Keratinocyte (primary cell): ENCODE results near the gene CYTIP.

Experiments
- CTCF ChIP-seq, 3 experiments: IDR thresholded peaks in 1 of 3; conservative IDR thresholded peaks in 1 of 3; optimal IDR thresholded peaks in 1 of 3; 2 replicates in 2 of 3; 3 replicates in 1 of 3; pipeline versions ENCODE3 to v1.5.1; 2011; ENCODE audit warnings: low read length in 3 of 3, mild to moderate bottlenecking in 3 of 3, moderate library complexity in 2 of 3, control low read depth in 1 of 3, inconsistent platforms in 1 of 3; ENCODE audit not compliant: insufficient read depth in 2 of 3; ENCODE audit errors: extremely low read depth in 1 of 3
- EZH2 ChIP-seq: IDR thresholded peaks from one replicate; pipeline ENCODE4 v1.6.1; 2012; ENCODE audit warnings: inconsistent platforms, mild to moderate bottlenecking, low read length, moderate library complexity

GRCh38 chr2:157404363-157404762, 39.5 kb downstream of the CYTIP start:
- TF ChIP-seq CTCF (optimal IDR thresholded peaks at IDR 0.05 in 1 of 3, IDR thresholded peaks at IDR 0.05 in 1 of 3, conservative IDR thresholded peaks at IDR 0.05 in 1 of 3; ENCODE audit: extremely low read depth in 1 of 3, insufficient read depth in 2 of 3, low read length in 3 of 3), result no peak
- TF ChIP-seq EZH2, result no peak
